GM12878 (cell line): ENCODE results near the gene KLHDC10. TPM values are rescaled to one million over a fixed set of nuclear protein-coding genes. Genes with fewer than 3 reads are reported as not detected.

Source experiments
- ATAC-seq: fragments of 200-7000 bp; cut with Tn5 transposase; 3 replicates; pipeline ENCODE4 v1.9.1; 2020; ENCODE audit warnings: mild to moderate bottlenecking, moderate library complexity
- BruUV-seq: library from RNA; stranded (reverse); fragments of 400-500 nt; replicated peaks from 2 replicates; lab custom pipeline; 2021; lab: Mats Ljungman, UMichigan
- CTCF ChIA-PET: fragments of 300-600 bp; sonication (Branson Sonifier 250); formaldehyde crosslinking; extraction: SDS; loops from one replicate; lab custom pipeline; 2021; ENCODE audit warnings: inconsistent platforms; lab: Yijun Ruan, JAX
- POLR2A ChIA-PET: fragments of 350-600 bp; formaldehyde crosslinking; extraction: SDS; loops from one replicate; lab custom pipeline; 2021; ENCODE audit warnings: inconsistent platforms; lab: Charles Lee
- RAD21 ChIA-PET: fragments of 300-600 bp; sonication (Branson Sonifier 250); formaldehyde crosslinking; loops from one replicate; lab custom pipeline; 2023; ENCODE audit warnings: antibody characterized with exemption; ENCODE audit not compliant: unreplicated experiment; lab: Charles Lee
- SMC1A ChIA-PET: fragments of 300-600 bp; sonication (Branson Sonifier 250); formaldehyde crosslinking; loops from one replicate; lab custom pipeline; 2023; ENCODE audit not compliant: unreplicated experiment, uncharacterized antibody; lab: Charles Lee
- DNase-seq: peaks from one replicate; pipeline ENCODE4 v3.0.0-alpha.2; 2011; ENCODE audit warnings: low read depth, low spot score
- FAIRE-seq: peaks from 3 replicates; lab custom pipeline; 2011; peaks lifted over from hg19 to GRCh38; lab: Jason Lieb, UNC
- H2AFZ ChIP-seq: 2 replicates; pipeline ENCODE4 v1.6.0; 2011; ENCODE audit warnings: low read depth, low read length, control low read depth; ENCODE audit not compliant: control insufficient read depth
- H3K27ac ChIP-seq: 2 replicates; pipeline ENCODE4 v1.5.1; 2011; ENCODE audit warnings: control low read depth; ENCODE audit not compliant: control insufficient read depth, insufficient read depth
- H3K27me3 ChIP-seq, 2 experiments: replicated peaks in 1 of 2; 2 replicates each; pipeline versions ENCODE4 v1.6.0 to v1.6.1; 2011; ENCODE audit warnings: low read length in 1 of 2; ENCODE audit not compliant: control insufficient read depth in 2 of 2, insufficient read depth in 2 of 2
- H3K36me3 ChIP-seq, 2 experiments: 2 replicates each; pipeline ENCODE4 v1.5.1; 2011; ENCODE audit warnings: low read length in 1 of 2; ENCODE audit not compliant: control insufficient read depth in 2 of 2, insufficient read depth in 2 of 2
- H3K4me1 ChIP-seq: 2 replicates; pipeline ENCODE4 v1.6.1; 2011; ENCODE audit warnings: mild to moderate bottlenecking, low read length, moderate library complexity, mixed read lengths; ENCODE audit not compliant: control insufficient read depth, insufficient read depth
- H3K4me2 ChIP-seq: 2 replicates; pipeline ENCODE4 v1.6.0; 2011; ENCODE audit warnings: control low read depth; ENCODE audit not compliant: control insufficient read depth, insufficient read depth
- H3K4me3 ChIP-seq: fragments of 200-600 bp; sonication (generic); 2 replicates; pipeline ENCODE4 v1.5.1; 2016
- H3K79me2 ChIP-seq: 2 replicates; pipeline ENCODE4 v1.6.0; 2011; ENCODE audit warnings: low read length; ENCODE audit not compliant: control insufficient read depth, insufficient read depth
- H3K9ac ChIP-seq: 2 replicates; pipeline ENCODE4 v1.8.0; 2011; ENCODE audit warnings: low read length, control low read depth, mixed read lengths; ENCODE audit not compliant: control insufficient read depth, insufficient read depth
- H3K9me3 ChIP-seq: replicated peaks from 3 replicates; pipeline ENCODE4 v1.5.1; 2011; ENCODE audit warnings: mild to moderate bottlenecking, low read length; ENCODE audit not compliant: control insufficient read depth, insufficient read depth
- H4K20me1 ChIP-seq: 2 replicates; pipeline ENCODE4 v1.6.0; 2011; ENCODE audit not compliant: control insufficient read depth, insufficient read depth
- EED ChIP-seq: sonication (generic); IDR thresholded peaks from 2 replicates; pipeline ENCODE4 v1.6.1; 2016; ENCODE audit warnings: antibody characterized with exemption, low read depth
- JUND ChIP-seq: IDR thresholded peaks from 2 replicates; pipeline ENCODE4 v1.6.1; 2012; ENCODE audit warnings: low read depth, mild to moderate bottlenecking, low read length, improper control_type of control experiment, moderate library complexity
- NFYB ChIP-seq: IDR thresholded peaks from 2 replicates; pipeline ENCODE4 v1.6.1; 2011; ENCODE audit warnings: low read depth, mild to moderate bottlenecking, low read length, improper control_type of control experiment, moderate library complexity; ENCODE audit not compliant: insufficient read depth
- STAT3 ChIP-seq: IDR thresholded peaks from 2 replicates; pipeline ENCODE4 v1.6.1; 2011; ENCODE audit warnings: low read depth, low read length, improper control_type of control experiment
- SUPT20H ChIP-seq: IDR thresholded peaks from 2 replicates; pipeline ENCODE4 v1.6.1; 2011; ENCODE audit warnings: low read depth, mild to moderate bottlenecking, low read length, moderate library complexity, borderline replicate concordance; ENCODE audit not compliant: control insufficient read depth
- TBL1XR1 ChIP-seq: IDR thresholded peaks from 2 replicates; pipeline ENCODE4 v1.6.1; 2012; ENCODE audit warnings: low read depth, low read length, improper control_type of control experiment
- ZBTB40 ChIP-seq: fragments of 450-650 bp; IDR thresholded peaks from 2 replicates; pipeline ENCODE4 v1.6.1; 2016; ENCODE audit warnings: mild to moderate bottlenecking, moderate library complexity, borderline replicate concordance
- ZNF687 ChIP-seq: fragments of 450-650 bp; IDR thresholded peaks from 2 replicates; pipeline ENCODE4 v1.6.1; 2017; ENCODE audit warnings: mild to moderate bottlenecking, moderate library complexity
- WGBS: methylation state at CpG from one replicate; pipeline ENCODE4 v1.1.6; 2016; ENCODE audit warnings: low lambda C conversion rate; ENCODE audit not compliant: insufficient replicate concordance, insufficient coverage; ENCODE audit errors: missing lambda C conversion rate; 5-methylcytosine and 5-hydroxymethylcytosine counted together
- in situ Hi-C: fragments of 300-500 bp; cut with MboI; formaldehyde crosslinking; loops from 9 replicates; pipeline ENCODE4 v1.14.3; 2018; ENCODE audit warnings: mixed read lengths
- intact Hi-C: fragments of 100-400 bp; cut with micrococcal nuclease; formaldehyde crosslinking; loops from one replicate; pipeline ENCODE4 v1.14.2; 2022; ENCODE audit not compliant: unreplicated experiment
- polyA plus RNA-seq, 11 experiments: library from polyadenylated mRNA; depleted of rRNA in 4 of 11; unstranded in 6 of 11; stranded (reverse) in 5 of 11; fragments of >200 nt; fragmentation: Nextera tagmentation in 4 of 11; fragmentation: Illumina TruSeq in 1 of 11; extraction: Ambion mirVana in 4 of 11; extraction: Trizol in 1 of 11; gene quantifications; 1 replicate in 1 of 11; 2 replicates in 10 of 11; pipeline versions ENCODE4 v1.2.1 to v1.2.3, GENCODE V29; 2011 to 2016; ENCODE audit warnings: inconsistent platforms in 2 of 11, missing spikeins in 2 of 11, low read depth in 1 of 11
- total RNA-seq, 4 experiments: library from RNA; depleted of rRNA in 3 of 4; stranded (reverse); fragments of >200 nt in 3 of 4; fragmentation: Illumina TruSeq in 1 of 4; extraction: Trizol in 1 of 4; gene quantifications; 2 replicates each; pipeline versions ENCODE4 v1.2.1 to v1.2.3, GENCODE V29; 2013 to 2021

Gene KLHDC10
- total and polyA plus RNA-seq, 10 of the 15 experiments (the other 5 are each of a cell fraction or from before 2014, with no cell fraction given) = 2.9 to 20.6 (median 9.4) TPM

- Histone ChIP-seq H3K4me1 (peaks cover 12% of the 10 kb centered on the region), H4K20me1 (no peaks in the 10 kb centered on the region), H3K36me3 (no peaks in the 10 kb centered on the region; a peak in 1 of 4 replicates), H3K9ac (no peak overlapping the region), H3K4me2 (no peak overlapping the region), H2AFZ (no peak overlapping the region), H3K9me3 (0 out of 3 replicates have a peak, but pooled peaks cover 2% of the 10 kb centered on the region), H3K27ac (no peak overlapping the region), H3K4me3 (no peak overlapping the region), H3K79me2 (peaks cover 5% of the 10 kb centered on the region), H3K27me3 (no peaks in the 10 kb centered on the region)
- TF ChIP-seq STAT3 (no peak), JUND (no peak), ZNF687 (no peak), SUPT20H (no peak), EED (no peak), TBL1XR1 (no peak), NFYB (no peak), ZBTB40 (no peak)
- ATAC-seq (no peak), FAIRE-seq (no peak), DNase-seq (no peak)
- SMC1A ChIA-PET = interaction anchor here (0.8 to 2.5 kb wide), 8 partner anchors 9 to 661 kb away, joined by 3 to 9 read pairs (median 4); partner anchors contain the start of gene TMEM209
- RAD21 ChIA-PET = interaction anchor here (1.1 to 1.3 kb wide), 3 partner anchors 13 to 24 kb away, joined by 3 to 4 read pairs (median 3); no protein-coding TSS in a partner anchor
- POLR2A ChIA-PET = interaction anchor here (0.5 to 0.6 kb wide), 3 partner anchors 18 to 130 kb away, joined by 3 read pairs; no protein-coding TSS in a partner anchor
- CTCF ChIA-PET = interaction anchor here (0.6 to 6.7 kb wide), 5 partner anchors 13 to 29 kb away, joined by 3 to 47 read pairs (median 5); no protein-coding TSS in a partner anchor
- BruUV-seq = no TSS peak
- WGBS = 94% methylated on average over 4 of the region's 4 CpGs
- in situ Hi-C loops = no loop called here
- intact Hi-C loops = no loop called here
Measured at GRCh38 chr7:130096243-130096827, 26.0 kb downstream of the KLHDC10 start.
